Neural cell (in vitro differentiated cells): ENCODE results near the gene FCMR.

Experiments used
- CTCF ChIP-seq: fragments of 450-650 bp; IDR thresholded peaks from 2 replicates; pipeline ENCODE4 v1.5.1; 2014; ENCODE audit warnings: antibody characterized with exemption, mild to moderate bottlenecking, moderate library complexity; ENCODE audit not compliant: poor library complexity, severe bottlenecking
- MXI1 ChIP-seq: fragments of 450-650 bp; conservative IDR thresholded peaks from 2 replicates; pipeline ENCODE4 v1.6.1; 2014; ENCODE audit warnings: antibody characterized with exemption, mild to moderate bottlenecking; ENCODE audit not compliant: poor library complexity, severe bottlenecking
- REST ChIP-seq: IDR thresholded peaks from 2 replicates; pipeline ENCODE4 v1.6.1; 2012; ENCODE audit warnings: borderline replicate concordance

DNA sequence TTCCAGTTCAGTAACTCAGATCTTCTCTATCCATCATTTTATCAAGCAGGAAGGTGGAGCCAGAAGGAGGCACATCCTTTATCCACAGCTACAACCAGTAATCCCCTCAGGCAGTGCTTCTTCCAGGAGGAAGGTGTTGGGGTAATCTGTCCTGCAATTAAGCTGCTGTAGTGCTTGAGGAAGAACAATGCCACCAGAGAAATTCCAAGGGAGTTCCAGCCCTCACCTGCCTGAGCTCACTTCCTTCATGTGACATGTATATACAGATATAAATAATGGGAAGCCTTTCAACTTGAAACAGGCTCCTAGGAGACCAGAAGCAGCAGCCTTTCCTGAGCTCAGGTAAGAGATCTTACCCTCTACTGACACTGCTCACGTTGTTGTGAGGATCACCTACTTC, 58.5 kb downstream of the FCMR start:
- no peak for TF ChIP-seq CTCF
- no peak for TF ChIP-seq REST
- no peak for TF ChIP-seq MXI1
